ENCODE measurements around the gene PARP11.

The PARP11 gene

GRCh38 chr12:3838076-3838475 is 35.1 kb downstream of the PARP11 start:
- peaks cover 6 to 8% of the 10 kb centered on the region in 2 experiments for H3K4me1 ChIP-seq (ENCODE audit: control insufficient read depth in 1 of 2, insufficient read depth in 1 of 2, low read depth in 1 of 2, low read length in 1 of 2)
- peaks cover 8% of the 10 kb centered on the region for H3K36me3 ChIP-seq
- H3K27ac ChIP-seq: no peak overlapping the region
- peaks cover 25% of the 10 kb centered on the region for H3K27me3 ChIP-seq
- no peak overlapping the region for H3K4me3 ChIP-seq (ENCODE audit: low read depth in 1 of 2, low read length in 1 of 2)
- no peak for TF ChIP-seq CTCF (IDR thresholded peaks at IDR 0.05)
- no peaks in the 10 kb centered on the region for H3K9me3 ChIP-seq

GRCh38 chr12:3837049-3837448 is 36.1 kb downstream of the PARP11 start:
- peaks cover 6 to 8% of the 10 kb centered on the region in 2 experiments for H3K4me1 ChIP-seq (ENCODE audit: control insufficient read depth in 1 of 2, insufficient read depth in 1 of 2, low read depth in 1 of 2, low read length in 1 of 2)
- TF ChIP-seq CTCF (IDR thresholded peaks at IDR 0.05): no peak
- H3K4me3 ChIP-seq (ENCODE audit: low read depth in 1 of 2, low read length in 1 of 2): no peak overlapping the region
- no peaks in the 10 kb centered on the region for H3K9me3 ChIP-seq
- H3K27ac ChIP-seq: no peak overlapping the region
- peaks cover 8% of the 10 kb centered on the region for H3K36me3 ChIP-seq
- H3K27me3 ChIP-seq: peaks cover 25% of the 10 kb centered on the region

- no peaks in the 10 kb centered on the region for H3K9me3 ChIP-seq
- H3K27me3 ChIP-seq: peaks cover 25% of the 10 kb centered on the region
- peaks cover 6% of the 10 kb centered on the region for H3K36me3 ChIP-seq
- no peak overlapping the region for H3K4me3 ChIP-seq (ENCODE audit: low read depth in 1 of 2, low read length in 1 of 2)
- no peak for TF ChIP-seq CTCF (IDR thresholded peaks at IDR 0.05)
- no peak overlapping the region for H3K27ac ChIP-seq
- peaks cover 6 to 8% of the 10 kb centered on the region in 2 experiments for H3K4me1 ChIP-seq (ENCODE audit: control insufficient read depth in 1 of 2, insufficient read depth in 1 of 2, low read depth in 1 of 2, low read length in 1 of 2)
These were observed 36.6 kb downstream of the PARP11 start for GRCh38 chr12:3836641-3837040.

GRCh38 chr12:3835914-3836313 is 37.3 kb downstream of the PARP11 start:
- no peaks in the 10 kb centered on the region for H3K9me3 ChIP-seq
- H3K27me3 ChIP-seq: peaks cover 25% of the 10 kb centered on the region
- no peak overlapping the region for H3K4me3 ChIP-seq (ENCODE audit: low read depth in 1 of 2, low read length in 1 of 2)
- H3K27ac ChIP-seq: no peak overlapping the region
- peaks cover 6 to 8% of the 10 kb centered on the region in 2 experiments for H3K4me1 ChIP-seq (ENCODE audit: control insufficient read depth in 1 of 2, insufficient read depth in 1 of 2, low read depth in 1 of 2, low read length in 1 of 2)
- TF ChIP-seq CTCF (IDR thresholded peaks at IDR 0.05): no peak
- no peaks in the 10 kb centered on the region for H3K36me3 ChIP-seq

- H3K27ac ChIP-seq: no peak overlapping the region
- H3K9me3 ChIP-seq: no peaks in the 10 kb centered on the region
- H3K4me1 ChIP-seq (ENCODE audit: control insufficient read depth in 1 of 2, insufficient read depth in 1 of 2, low read depth in 1 of 2, low read length in 1 of 2): peaks cover 6 to 8% of the 10 kb centered on the region in 2 experiments
- TF ChIP-seq CTCF (IDR thresholded peaks at IDR 0.05): no peak
- peaks cover 18% of the 10 kb centered on the region for H3K27me3 ChIP-seq
- H3K36me3 ChIP-seq: peaks cover under 1% of the 10 kb centered on the region
- H3K4me3 ChIP-seq (ENCODE audit: low read depth in 1 of 2, low read length in 1 of 2): no peak overlapping the region
These were observed 38.4 kb downstream of the PARP11 start for GRCh38 chr12:3834774-3835173.
